GM12892 (cell line): ENCODE results near the gene RPS6KA2.

Experiments
- POLR2AphosphoS5 ChIP-seq: IDR thresholded peaks from 2 replicates; pipeline ENCODE4 v1.6.1; 2011; ENCODE audit warnings: low read depth, low read length, control low read depth
- TAF1 ChIP-seq: IDR thresholded peaks from 2 replicates; pipeline ENCODE4 v1.6.1; 2011; ENCODE audit warnings: low read depth, mild to moderate bottlenecking, control low read depth, low read length, borderline replicate concordance

DNA sequence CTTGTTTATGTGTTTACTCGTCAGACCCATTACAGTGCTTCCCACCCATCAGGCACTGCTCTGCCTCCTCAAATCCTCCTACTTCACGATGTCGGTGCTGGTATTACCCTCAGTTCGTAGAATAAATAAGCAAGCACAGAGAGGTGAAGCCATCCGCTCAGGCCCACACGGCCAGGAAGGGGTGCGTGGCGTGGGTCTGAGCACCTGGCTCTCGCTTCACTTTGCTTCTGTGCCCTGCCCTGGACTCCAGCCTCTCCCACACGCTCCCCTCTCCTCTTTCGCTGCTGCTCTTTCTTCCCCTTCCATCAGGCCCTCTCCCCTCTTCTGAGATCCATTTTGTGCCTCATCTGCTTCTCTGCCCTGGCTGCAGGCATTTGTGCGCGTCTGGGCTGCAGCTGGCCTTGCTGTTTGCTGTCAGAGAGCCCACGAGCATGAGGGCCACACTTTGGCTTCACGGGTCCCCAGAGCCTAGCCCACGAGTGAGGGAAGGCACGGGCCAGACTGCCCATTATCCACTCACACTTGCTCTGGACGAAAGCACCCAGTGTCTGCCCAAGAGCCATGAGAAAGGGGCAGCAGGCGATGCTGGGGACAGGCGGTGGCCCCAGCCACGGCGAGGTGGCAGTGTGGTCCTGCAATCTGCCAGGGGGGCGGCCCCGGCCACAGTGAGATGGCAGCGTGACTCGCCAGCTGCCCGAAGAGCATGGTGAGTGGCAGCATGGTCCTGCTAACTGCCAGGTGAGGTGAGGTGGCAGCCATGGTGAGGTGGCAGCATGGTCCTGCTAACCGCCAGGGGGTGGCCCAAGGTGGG lies 148.1 kb downstream of the RPS6KA2 start:
- TF ChIP-seq POLR2AphosphoS5, result no peak
- no peak for TF ChIP-seq TAF1
